Measurements from ENCODE around the gene EPC2. TPM values are rescaled to one million over a fixed set of nuclear protein-coding genes. Genes with fewer than 3 reads are reported as not detected.

EPC2 gene
- total RNA-seq, 1 donor from 2014 or later, result 6.5 TPM

DNA sequence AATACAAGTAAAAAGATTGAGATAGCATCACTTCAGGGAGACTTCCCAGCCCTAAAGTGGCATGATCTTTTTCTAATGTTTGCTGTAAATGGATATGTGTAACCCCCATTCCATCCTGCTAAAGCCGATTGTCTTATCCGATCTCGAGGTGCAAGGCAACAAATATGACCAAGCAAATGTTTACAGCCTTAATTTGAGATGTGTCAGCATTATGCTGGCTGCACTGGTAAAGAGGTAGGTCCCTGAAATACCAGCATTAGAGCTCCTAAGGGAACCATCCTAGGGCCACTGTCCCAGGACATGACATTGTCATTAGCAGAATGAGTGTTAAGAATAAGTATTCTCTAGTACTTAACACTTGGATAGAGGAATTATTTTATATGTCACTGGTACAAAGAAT lies 108.4 kb downstream of the EPC2 start:
- Histone ChIP-seq H3K27ac (no peak overlapping the region), H3K4me3 (no peak overlapping the region), H3K36me3 (peaks cover 0 to 17% of the 10 kb centered on the region in 2 donors), H3K9me3 (no peaks in the 10 kb centered on the region), H3K4me1 (no peaks in the 10 kb centered on the region), H3K27me3 (no peaks in the 10 kb centered on the region)
- DNase-seq (ENCODE audit: low spot score in 2 of 2), result no peak
- TF ChIP-seq, protein P1, sequence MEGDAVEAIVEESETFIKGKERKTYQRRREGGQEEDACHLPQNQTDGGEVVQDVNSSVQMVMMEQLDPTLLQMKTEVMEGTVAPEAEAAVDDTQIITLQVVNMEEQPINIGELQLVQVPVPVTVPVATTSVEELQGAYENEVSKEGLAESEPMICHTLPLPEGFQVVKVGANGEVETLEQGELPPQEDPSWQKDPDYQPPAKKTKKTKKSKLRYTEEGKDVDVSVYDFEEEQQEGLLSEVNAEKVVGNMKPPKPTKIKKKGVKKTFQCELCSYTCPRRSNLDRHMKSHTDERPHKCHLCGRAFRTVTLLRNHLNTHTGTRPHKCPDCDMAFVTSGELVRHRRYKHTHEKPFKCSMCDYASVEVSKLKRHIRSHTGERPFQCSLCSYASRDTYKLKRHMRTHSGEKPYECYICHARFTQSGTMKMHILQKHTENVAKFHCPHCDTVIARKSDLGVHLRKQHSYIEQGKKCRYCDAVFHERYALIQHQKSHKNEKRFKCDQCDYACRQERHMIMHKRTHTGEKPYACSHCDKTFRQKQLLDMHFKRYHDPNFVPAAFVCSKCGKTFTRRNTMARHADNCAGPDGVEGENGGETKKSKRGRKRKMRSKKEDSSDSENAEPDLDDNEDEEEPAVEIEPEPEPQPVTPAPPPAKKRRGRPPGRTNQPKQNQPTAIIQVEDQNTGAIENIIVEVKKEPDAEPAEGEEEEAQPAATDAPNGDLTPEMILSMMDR (IDR thresholded peaks at IDR 0.05), result no peak
- intact Hi-C loops (cut with DNase I), result no loop called here

DNA sequence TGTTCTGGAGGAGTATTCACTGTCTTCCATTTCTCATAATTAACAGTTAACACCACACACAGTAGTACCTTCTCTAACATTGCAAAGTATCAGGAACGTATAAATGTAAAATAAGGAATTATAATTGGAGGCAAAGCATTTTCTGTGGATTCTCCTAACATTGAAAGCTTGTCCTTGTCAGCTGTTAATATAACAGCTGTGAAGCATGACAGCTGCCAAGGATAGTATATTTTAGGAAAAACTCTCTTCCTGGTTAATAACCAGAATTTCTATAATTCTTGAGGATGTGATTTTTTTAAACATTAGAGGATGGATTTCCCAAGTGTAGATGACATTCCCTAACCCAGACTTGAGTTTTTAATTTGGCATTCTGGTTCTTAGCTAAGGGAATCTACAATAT lies 110.3 kb downstream of the EPC2 start:
- H3K27ac ChIP-seq, result no peak overlapping the region
- H3K27me3 ChIP-seq, result no peaks in the 10 kb centered on the region
- TF ChIP-seq, protein P1 (IDR thresholded peaks at IDR 0.05), result no peak
- no peak overlapping the region for H3K4me3 ChIP-seq
- intact Hi-C loops (cut with DNase I), result no loop called here
- no peak for DNase-seq (ENCODE audit: low spot score in 2 of 2)
- no peaks in the 10 kb centered on the region for H3K9me3 ChIP-seq
- H3K36me3 ChIP-seq, result peaks cover 0 to 17% of the 10 kb centered on the region in 2 donors
- no peaks in the 10 kb centered on the region for H3K4me1 ChIP-seq

DNA sequence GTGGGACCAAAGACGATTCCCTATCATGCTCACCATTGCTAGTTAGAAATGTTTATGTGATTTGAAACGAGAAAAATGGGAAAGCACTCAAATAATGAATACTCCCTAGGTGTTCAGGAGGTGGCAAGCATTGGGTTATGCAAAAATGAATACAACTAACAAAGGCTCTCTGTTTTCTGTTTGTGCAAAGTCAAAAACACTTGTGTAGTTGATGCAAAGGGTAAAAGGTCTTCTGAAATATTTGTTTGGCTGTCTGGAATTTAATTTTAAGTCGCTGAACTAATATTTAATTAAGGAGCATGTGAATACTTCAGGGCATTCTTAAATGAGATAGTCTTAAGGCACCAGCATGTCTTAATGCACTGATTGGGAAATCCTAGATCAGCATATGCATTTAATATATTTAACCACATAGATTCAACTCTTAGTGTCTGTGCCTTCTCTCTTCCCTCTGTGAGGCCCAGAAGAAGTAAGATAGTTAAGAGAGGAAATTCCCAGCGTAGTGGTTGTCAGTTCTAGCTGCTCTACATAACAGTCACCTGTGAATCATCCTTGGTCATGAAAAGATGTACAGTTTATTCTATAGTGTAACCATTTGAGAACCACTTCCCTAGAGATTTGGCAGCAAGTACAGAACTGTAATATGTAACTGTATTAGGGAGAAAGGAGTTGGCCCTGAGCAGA lies 111.9 kb downstream of the EPC2 start:
- no peak for DNase-seq (ENCODE audit: low spot score in 2 of 2)

DNA sequence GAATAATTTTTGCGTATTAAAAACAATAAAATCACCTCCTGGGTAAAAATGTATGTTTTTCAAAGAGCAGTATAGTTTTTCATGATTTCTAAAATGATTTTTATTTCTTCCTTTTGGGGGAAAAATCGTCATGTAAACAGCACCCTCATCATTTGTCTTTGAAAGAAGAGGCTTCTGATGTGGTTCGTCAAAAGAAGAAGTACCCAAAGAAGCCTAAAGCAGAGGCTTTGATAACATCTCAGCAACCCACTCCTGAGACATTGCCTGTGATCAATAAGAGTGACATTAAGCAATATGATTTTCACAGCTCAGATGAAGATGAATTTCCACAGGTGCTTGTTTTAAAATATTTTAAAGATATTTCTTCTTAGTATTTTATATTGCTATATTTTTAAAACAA lies 120.3 kb downstream of the EPC2 start:
- peaks cover 9 to 32% of the 10 kb centered on the region in 2 donors for H3K36me3 ChIP-seq
- H3K9me3 ChIP-seq, result no peaks in the 10 kb centered on the region
- no peak for DNase-seq (ENCODE audit: low spot score in 2 of 2)
- no peak overlapping the region for H3K4me3 ChIP-seq
- no peak overlapping the region for H3K27ac ChIP-seq
- TF ChIP-seq, protein P1 (IDR thresholded peaks at IDR 0.05), result no peak
- no peaks in the 10 kb centered on the region for H3K4me1 ChIP-seq
- no peaks in the 10 kb centered on the region for H3K27me3 ChIP-seq
- intact Hi-C loops (cut with DNase I), result no loop called here

More for the DNA sequence above, 111.9 kb downstream of the EPC2 start:
- no peaks in the 10 kb centered on the region for H3K4me1 ChIP-seq
- intact Hi-C loops (cut with DNase I), result no loop called here
- no peak overlapping the region for H3K4me3 ChIP-seq
- H3K27me3 ChIP-seq, result no peaks in the 10 kb centered on the region
- no peaks in the 10 kb centered on the region for H3K9me3 ChIP-seq
- peaks cover 0 to 17% of the 10 kb centered on the region in 2 donors for H3K36me3 ChIP-seq
- TF ChIP-seq, protein P1 (IDR thresholded peaks at IDR 0.05), result no peak
- no peak overlapping the region for H3K27ac ChIP-seq

DNA sequence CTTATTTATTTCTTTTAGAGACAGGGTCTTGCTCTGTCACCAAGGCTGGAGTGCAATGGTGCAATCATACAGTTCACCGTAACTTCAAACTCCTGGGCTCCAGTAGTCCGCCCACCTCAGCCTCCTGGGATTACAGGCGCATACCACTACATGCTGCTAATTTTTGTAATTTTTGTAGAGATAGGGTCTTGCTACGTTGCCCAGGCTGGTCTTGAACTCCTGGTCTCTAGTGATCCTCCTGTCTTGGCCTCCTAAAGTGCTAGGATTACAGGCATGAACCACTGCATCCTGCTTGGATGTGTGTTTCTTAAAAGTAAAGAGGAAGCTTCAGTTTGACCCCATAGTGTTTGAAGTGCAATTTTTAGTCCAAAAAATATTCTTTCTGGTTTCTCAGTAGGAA lies 125.5 kb downstream of the EPC2 start:
- Histone ChIP-seq H3K27me3 (no peaks in the 10 kb centered on the region), H3K36me3 (peaks cover 26 to 54% of the 10 kb centered on the region in 2 donors), H3K4me1 (no peaks in the 10 kb centered on the region), H3K4me3 (no peak overlapping the region), H3K9me3 (no peaks in the 10 kb centered on the region), H3K27ac (no peak overlapping the region)
- no peak for DNase-seq (ENCODE audit: low spot score in 2 of 2)
- intact Hi-C loops (cut with DNase I), result no loop called here
- TF ChIP-seq, protein P1 (IDR thresholded peaks at IDR 0.05), result no peak
